SK-N-MC (cell line): ENCODE results near the gene AFF1.

Experiments
- DNase-seq: peaks from one replicate; pipeline ENCODE4 v3.0.0-alpha.2; 2011; ENCODE audit warnings: low read depth, low spot score
- H3K27ac ChIP-seq: fragments of 200-600 bp; sonication (generic); 2 replicates; pipeline ENCODE4 v1.5.1; 2016; ENCODE audit warnings: mixed run types
- H3K36me3 ChIP-seq: fragments of 200-600 bp; sonication (generic); 2 replicates; pipeline ENCODE4 v1.6.1; 2017; ENCODE audit warnings: antibody characterized with exemption, low read length, mixed read lengths; ENCODE audit not compliant: insufficient read depth
- H3K4me3 ChIP-seq: fragments of 200-600 bp; sonication (generic); 2 replicates; pipeline ENCODE4 v1.5.1; 2016
- H3K9ac ChIP-seq: fragments of 200-600 bp; sonication (generic); 2 replicates; pipeline ENCODE4 v1.8.0; 2017; ENCODE audit warnings: mixed run types, mixed read lengths; ENCODE audit not compliant: insufficient read length
- H3K9me3 ChIP-seq: fragments of 200-600 bp; sonication (generic); 2 replicates; pipeline ENCODE4 v1.6.1; 2017; ENCODE audit warnings: low read depth, mild to moderate bottlenecking, antibody characterized with exemption, low read length, moderate library complexity, mixed read lengths
- EZH2 ChIP-seq: fragments of 200-600 bp; sonication (generic); IDR thresholded peaks from one replicate; pipeline ENCODE4 v1.6.1; 2017; ENCODE audit warnings: antibody characterized with exemption
- FOXP2 ChIP-seq: optimal IDR thresholded peaks from 2 replicates; pipeline ENCODE3; 2011; ENCODE audit warnings: mild to moderate bottlenecking, moderate library complexity; ENCODE audit not compliant: insufficient read depth; ENCODE audit errors: extremely low read length, control extremely low read depth
- POLR2AphosphoS5 ChIP-seq: IDR thresholded peaks from 2 replicates; pipeline ENCODE4 v1.6.1; 2012; ENCODE audit warnings: mild to moderate bottlenecking, low read depth, low read length, borderline replicate concordance

AFF1 gene

GRCh38 chr4:87117732-87118075 lies 182.9 kb downstream of the AFF1 start:
- Histone ChIP-seq H3K9me3 (no peaks in the 10 kb centered on the region), H3K4me3 (no peak overlapping the region), H3K27ac (no peak overlapping the region), H3K9ac (no peak overlapping the region), H3K36me3 (peaks cover 43% of the 10 kb centered on the region)
- TF ChIP-seq FOXP2 (no peak), POLR2AphosphoS5 (no peak), EZH2 (no peak)
- DNase-seq, result no peak

GRCh38 chr4:87118421-87118820 lies 183.6 kb downstream of the AFF1 start:
- Histone ChIP-seq H3K9ac (no peak overlapping the region), H3K27ac (no peak overlapping the region), H3K9me3 (no peaks in the 10 kb centered on the region), H3K4me3 (no peak overlapping the region), H3K36me3 (peaks cover 42% of the 10 kb centered on the region)
- TF ChIP-seq EZH2 (no peak), FOXP2 (no peak), POLR2AphosphoS5 (no peak)
- no peak for DNase-seq

GRCh38 chr4:87118826-87119225 lies 184.0 kb downstream of the AFF1 start:
- Histone ChIP-seq H3K36me3 (peaks cover 39% of the 10 kb centered on the region), H3K9me3 (no peaks in the 10 kb centered on the region), H3K9ac (no peak overlapping the region), H3K4me3 (no peak overlapping the region), H3K27ac (no peak overlapping the region)
- no peak for DNase-seq
- TF ChIP-seq POLR2AphosphoS5 (no peak), FOXP2 (no peak), EZH2 (no peak)

GRCh38 chr4:87120010-87120409 lies 185.2 kb downstream of the AFF1 start:
- no peak overlapping the region for H3K27ac ChIP-seq
- TF ChIP-seq POLR2AphosphoS5 (no peak), EZH2 (no peak), FOXP2 (no peak)
- H3K4me3 ChIP-seq, result no peak overlapping the region
- no peaks in the 10 kb centered on the region for H3K9me3 ChIP-seq
- no peak for DNase-seq
- H3K9ac ChIP-seq, result no peak overlapping the region
- H3K36me3 ChIP-seq, result peaks cover 38% of the 10 kb centered on the region

- no peak overlapping the region for H3K4me3 ChIP-seq
- H3K27ac ChIP-seq, result no peak overlapping the region
- no peak for DNase-seq
- H3K9ac ChIP-seq, result no peak overlapping the region
- no peak for TF ChIP-seq POLR2AphosphoS5
- H3K36me3 ChIP-seq, result peaks cover 38% of the 10 kb centered on the region
- no peaks in the 10 kb centered on the region for H3K9me3 ChIP-seq
These were observed 185.8 kb downstream of the AFF1 start for GRCh38 chr4:87120411-87121162.

GRCh38 chr4:87121341-87122065 lies 186.7 kb downstream of the AFF1 start:
- no peak overlapping the region for H3K9ac ChIP-seq
- no peak for DNase-seq

GRCh38 chr4:87122252-87122651 lies 187.4 kb downstream of the AFF1 start:
- H3K27ac ChIP-seq, result peak overlapping the region; percentile 33
- H3K36me3 ChIP-seq, result peaks cover 39% of the 10 kb centered on the region
- no peaks in the 10 kb centered on the region for H3K9me3 ChIP-seq
- no peak overlapping the region for H3K9ac ChIP-seq
- no peak overlapping the region for H3K4me3 ChIP-seq
- peak; percentile 22 for DNase-seq
- TF ChIP-seq POLR2AphosphoS5, result no peak
- TF ChIP-seq FOXP2, result no peak
- TF ChIP-seq EZH2, result no peak

More at GRCh38 chr4:87121341-87122065, 186.7 kb downstream of the AFF1 start:
- H3K9me3 ChIP-seq, result no peaks in the 10 kb centered on the region
- H3K4me3 ChIP-seq, result no peak overlapping the region
- TF ChIP-seq FOXP2 (no peak), POLR2AphosphoS5 (no peak), EZH2 (no peak)
- H3K27ac ChIP-seq, result peak overlapping the region; percentile 33
- H3K36me3 ChIP-seq, result peaks cover 38% of the 10 kb centered on the region

GRCh38 chr4:87126056-87126455 lies 191.2 kb downstream of the AFF1 start:
- Histone ChIP-seq H3K9ac (no peak overlapping the region), H3K27ac (no peak overlapping the region), H3K9me3 (no peaks in the 10 kb centered on the region), H3K36me3 (peaks cover 58% of the 10 kb centered on the region), H3K4me3 (no peak overlapping the region)
- DNase-seq, result no peak
- TF ChIP-seq FOXP2 (no peak), EZH2 (no peak), POLR2AphosphoS5 (no peak)
